KG1 (cell line): ENCODE measurements around the gene RYR2.

ENCODE experiments used
- DNase-seq: peaks from one replicate; lab custom pipeline; 2025; lab: John Stamatoyannopoulos, UW

The RYR2 gene

DNA sequence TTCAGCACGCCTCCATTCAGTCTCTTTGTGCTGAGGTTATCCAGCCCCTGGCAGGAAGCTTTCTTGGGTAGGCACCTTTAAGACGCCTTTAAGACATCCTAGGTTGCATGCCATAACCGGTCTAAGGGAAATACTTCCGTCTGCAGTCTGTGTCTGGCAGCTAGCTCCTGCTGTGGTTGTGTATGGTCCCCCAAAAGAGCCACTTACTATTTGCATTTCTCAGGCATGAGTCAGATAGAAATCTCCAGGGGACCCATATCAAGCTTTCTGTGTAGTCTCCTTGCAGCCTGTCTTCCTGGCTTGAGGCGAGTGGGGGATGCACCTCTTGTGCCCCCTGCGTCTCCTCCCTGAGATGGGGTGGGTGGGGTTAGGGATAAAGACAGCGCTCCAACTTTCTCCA, 10.0 kb upstream of the RYR2 start:
- no peak for DNase-seq

DNA sequence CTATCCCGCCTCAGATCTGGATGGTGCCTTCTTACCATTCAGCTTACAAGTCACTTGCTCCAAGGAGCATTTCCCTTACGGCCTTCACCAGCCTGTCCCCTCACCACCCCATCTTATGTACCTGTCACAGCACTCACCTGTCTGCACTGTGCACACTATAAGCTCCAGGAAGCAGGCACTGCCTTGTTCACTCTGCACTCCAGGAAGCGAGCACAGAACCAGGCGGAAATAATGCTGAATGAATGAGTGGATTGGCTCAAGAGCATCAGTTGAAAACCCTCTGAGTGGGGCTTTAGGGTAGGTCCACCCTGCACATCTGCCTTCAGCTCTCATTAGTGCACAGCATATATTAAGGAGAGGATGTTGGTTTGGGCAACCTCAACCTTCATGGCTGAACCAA, 8.9 kb upstream of the RYR2 start:
- no peak for DNase-seq

DNA sequence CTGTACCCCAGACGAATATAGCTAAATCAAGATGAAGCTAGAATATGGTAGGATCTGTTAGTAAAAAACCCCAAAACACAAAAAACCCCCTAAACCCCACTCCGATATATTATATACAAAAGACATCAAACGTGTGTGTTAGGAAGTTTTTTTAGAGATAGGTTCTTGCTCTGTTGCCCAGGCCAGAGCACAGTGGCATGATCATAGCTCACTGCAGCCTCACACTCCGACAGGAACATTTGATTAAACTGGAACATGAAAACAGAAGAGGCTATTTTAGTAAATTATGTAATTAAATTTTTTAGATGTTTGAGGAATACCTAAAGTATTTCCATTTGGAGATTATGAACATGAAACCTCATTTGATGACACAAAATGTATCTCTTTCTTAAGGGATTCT, 8.2 kb upstream of the RYR2 start:
- no peak for DNase-seq

DNA sequence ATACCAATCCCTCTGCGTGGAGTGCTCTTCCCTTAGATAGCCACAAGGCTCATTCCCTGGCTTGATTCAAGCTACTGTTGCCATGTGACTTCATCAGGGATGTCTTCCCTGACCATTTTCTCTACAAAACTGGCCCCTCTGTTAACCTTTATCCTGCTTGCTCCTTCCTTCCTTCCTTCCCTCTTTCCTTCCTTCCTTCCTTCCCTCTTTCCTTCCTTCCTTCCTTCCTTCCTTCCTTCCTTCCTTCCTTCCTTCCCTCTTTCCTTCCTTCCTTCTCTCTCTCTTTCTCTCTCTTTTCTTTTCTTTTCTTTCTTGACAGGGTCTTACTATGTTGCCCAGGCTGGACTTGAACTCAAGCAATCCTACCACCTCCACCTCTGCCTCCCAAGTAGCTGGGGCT, 6.2 kb upstream of the RYR2 start:
- no peak for DNase-seq

DNA sequence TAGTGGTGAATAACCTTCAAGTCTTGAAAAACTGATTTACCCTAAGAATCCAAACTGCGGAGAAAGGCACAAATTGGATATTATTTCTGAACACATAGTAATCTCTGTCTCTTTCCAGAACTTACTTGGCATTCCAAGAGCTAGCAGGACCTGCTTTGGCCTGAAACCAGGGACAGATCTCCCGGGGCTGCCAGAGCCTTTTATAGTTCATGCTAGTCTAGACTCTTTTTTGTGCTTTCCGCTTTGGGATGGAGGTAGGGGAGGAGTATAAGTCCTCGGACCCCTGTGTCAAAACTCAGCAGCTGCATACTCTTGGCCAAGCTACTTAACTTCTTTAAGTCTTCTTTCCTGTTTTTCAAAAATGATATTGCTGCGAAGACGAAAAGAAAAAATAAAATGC, 3.8 kb upstream of the RYR2 start:
- DNase-seq = no peak

DNA sequence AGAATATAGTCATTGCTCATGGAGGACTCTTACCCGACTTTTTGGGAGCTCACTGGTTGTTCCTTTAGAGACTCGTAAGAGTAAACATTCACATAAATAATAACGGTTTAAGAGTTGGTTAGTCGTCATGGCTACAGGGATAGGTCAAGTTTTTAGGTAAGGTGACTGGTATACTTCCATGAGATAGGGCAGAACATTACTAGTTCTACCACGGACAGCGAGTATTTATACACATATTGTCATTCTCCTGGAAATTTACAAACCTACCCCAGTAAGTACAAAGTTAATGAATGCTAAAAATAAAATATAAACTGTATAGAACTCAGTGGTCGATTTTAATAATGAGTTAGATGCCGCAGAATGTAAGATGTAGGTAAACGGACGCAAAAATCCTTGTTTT, 1.2 kb upstream of the RYR2 start:
- no peak for DNase-seq

DNA sequence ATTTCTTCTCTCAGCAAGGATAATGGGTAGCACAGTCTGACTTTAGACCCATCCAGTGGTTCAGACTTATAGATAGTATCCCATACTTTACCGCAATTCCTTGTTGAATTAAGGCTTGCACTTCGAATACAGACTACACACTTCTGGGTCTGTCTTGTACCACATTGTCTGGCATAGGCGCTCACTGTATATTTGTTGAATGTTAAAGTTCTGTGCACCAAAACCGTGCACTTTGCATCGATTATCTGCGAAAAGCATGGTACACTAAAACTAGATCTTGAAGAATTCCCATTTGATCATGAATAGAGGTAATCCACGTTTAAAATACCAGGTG, 556 bp upstream of the RYR2 start:
- DNase-seq = no peak

DNA sequence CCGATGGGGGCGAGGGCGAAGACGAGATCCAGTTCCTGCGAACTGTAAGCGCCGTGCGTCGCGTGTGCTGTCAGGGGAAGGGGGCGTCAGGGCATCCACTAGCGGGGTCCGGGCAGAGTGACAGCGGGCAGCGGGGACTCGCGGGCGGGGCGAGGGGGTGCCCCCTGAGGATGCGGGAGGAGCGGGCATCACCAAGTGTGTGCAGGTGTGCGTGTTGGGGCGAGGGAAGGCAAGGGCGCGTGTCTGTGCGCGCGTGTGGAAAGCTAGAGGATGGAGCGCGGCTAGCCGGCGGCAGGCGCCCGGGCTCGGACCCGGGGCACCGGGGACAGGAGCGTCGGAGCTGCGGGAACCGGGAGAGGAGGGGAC, 525 bp downstream of the RYR2 start:
- no peak for DNase-seq

DNA sequence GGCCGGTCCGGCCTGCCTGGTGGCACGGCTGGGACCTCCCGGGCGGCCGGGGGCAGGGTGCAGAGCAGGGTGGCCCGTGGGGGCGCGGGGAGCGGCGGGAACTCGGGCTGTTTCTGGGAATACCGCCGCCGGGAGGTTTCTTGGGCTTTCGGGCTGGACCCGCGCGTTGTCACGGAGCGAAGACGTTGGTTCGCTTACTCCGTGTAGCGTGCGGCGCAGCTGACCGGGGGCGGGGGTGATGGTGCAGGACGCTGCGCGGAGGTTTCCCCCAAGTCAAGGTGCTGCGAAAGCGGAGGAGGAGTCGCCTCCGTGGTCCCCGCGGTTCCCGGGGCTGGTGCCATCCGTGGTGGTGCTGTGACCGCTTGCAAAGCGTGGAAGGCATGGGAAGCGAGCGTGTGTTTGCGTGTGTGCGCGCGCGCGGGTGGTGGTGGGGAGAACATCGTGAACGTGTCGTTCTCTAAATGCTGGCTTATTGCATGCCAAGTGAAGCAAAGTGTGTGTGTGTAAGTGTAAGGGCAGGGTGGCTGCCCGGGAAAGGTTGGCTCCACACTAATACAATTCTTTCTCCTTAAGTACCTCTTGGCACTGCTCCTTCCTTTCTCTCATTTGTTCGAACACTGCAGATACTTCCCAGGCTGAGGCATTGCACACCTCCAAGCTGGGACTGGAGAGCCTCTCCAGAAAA, 1.1 kb downstream of the RYR2 start:
- DNase-seq = no peak

DNA sequence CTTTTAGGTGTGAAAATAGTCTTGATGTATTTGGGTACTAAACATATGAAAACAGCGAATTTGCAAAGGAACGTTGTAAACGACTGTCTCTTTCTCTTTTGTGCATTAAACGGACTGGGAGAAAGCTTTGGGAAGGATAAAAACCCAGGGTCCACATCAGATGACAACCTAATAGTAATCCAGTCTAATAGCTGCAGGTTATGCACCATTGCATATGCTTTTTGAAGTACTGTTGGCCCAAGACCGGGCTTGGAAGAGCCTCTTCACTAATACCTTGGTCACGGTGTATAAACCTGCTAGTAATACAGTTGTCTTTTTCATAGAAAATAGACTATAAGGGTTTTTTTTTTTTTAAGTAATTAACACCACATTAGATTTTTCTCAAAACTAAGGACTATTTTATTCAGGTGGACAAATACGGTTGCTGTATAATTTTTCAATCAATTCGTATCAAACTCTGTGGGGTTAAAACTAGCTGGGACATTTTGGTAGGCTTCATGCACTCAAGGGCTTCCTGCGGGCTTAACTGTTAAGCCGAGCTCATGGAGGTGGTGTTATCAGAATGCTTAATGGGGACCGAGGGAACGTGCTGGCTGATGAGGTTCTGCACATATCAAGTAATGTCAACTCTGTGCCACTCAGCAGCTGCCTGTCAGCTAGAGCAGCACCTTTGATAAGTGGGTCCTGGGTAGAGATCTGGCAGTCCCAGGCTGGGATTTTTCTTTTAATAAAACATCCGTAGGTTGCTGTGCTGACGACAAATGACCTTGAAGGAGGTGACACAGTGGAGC, 2.1 kb downstream of the RYR2 start:
- DNase-seq = no peak

DNA sequence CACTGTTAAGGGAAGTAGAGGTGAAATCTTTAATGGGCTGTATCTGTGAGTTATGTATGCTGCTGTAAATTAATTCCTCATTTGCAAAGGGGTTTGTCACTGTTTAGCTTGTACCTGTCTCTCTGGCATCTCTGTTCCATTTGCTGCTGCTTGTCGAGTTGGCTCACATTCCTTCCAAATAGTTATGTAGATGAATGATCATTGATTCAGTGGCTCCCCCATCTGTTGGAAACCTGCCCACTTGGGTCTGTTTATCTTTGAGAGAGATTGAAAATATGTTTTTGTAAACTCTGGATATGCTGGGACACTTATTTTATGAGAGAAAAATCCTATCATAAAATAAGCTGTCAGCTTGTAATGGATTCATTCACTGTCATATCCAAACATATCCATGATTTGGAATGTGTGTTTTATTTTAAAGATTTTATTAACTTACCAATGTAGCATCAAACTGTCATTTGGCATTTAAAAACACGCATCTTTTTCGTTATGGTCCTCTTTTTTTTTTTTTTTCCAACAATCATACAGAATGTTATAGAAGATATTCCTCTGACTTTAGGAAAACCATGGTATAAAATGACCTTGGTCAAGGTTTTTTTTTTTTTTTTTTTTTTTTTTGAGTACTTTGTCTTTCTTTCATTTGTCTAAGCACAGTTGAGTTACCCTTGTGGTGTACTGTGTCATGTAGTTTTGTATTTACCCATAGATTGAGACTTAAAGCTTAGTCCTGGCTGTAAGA, 3.5 kb downstream of the RYR2 start:
- no peak for DNase-seq

DNA sequence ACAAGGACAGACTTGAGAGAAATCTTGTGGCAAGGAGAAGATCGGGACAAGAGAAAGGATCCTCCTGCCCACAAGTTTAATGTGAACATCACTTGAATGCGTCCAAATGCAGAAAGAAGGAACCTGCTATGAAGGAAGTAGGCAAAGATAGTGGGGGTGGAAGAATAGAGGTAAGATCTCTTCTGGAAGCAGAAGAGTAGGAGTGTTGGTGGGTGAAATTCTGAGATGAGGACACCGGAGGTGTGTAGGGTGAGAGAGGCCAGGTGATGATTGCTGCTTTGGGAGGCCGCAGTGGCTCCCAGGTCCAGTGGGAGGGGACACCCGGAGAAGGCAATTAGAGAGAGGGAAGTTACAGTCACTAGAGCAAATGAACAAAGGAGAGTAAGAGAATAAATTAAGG, 6.8 kb downstream of the RYR2 start:
- DNase-seq = no peak

DNA sequence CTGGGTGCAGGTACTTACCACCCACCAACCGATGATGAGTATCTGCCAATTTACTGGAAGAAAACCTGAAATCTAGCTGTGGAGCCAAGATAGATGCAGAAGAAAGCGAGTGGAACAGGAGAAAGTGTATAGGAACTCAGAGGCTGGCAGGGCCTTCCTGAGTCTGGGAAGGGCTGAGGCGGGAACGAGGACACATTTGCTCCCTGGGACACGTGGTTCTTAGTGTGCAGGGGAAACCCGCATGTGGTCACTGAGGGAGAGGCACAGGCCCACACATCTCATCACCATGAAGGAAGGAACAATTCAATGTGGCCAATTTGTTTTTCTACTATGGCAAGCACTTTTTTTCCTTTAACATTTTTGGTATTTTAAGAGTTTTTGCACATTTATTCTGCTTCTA, 8.2 kb downstream of the RYR2 start:
- DNase-seq = no peak

DNA sequence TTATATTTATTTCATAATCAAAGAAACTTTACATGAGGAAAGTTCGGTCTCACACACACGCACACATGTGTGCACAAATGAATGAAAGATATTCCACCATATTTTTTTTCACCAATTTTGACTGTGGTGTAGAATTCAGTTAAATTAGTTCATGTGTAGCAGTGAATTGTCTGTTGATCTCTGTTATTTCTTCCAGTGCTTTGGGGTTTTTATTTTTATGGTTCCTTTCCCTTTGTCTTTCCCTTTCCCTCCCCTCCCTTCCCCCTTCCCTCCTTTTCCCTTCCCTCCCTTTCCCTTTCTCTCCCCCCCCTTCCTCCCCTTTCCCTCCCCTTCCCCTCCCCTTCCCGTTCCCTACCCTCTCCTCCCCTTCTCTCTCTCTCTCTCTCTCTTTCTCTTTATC, 8.9 kb downstream of the RYR2 start:
- no peak for DNase-seq

DNA sequence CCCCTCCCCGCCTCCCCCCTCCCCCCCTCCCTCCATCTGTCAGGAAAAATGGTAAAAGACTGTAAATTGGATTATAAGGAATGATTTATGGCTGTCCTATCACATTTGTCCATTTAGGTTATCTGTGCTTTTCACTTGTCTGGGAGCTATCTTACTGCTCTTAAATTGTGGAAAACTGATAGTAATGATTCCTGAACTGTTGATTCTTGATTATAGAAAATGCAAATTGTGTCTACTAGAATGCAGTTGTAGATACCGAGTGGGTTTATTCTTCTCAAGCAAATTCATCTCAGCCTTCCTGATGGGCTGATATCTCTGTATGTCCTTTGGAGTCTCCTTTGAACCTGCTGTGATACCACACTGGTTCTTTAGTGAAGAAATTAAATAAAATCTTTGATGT, 12.3 kb downstream of the RYR2 start:
- no peak for DNase-seq

DNA sequence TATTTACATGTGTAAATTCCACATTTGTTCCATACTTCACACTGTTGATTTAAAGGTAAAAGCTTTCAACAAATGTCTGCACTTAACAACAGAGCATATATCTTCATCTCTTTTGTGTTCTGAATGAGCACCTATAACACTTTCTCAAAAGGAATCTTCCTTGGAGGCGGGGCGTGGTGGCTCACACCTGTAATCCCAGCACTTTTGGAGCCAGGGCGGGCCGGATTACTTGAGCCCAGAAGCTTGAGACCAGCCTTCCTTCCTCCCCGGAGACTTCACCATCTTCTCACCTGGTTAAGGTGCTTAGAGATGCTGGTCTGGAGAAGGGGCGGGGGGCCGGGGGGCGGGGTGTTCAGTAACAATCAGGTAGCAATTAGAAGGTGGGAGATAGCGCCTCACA, 16.5 kb downstream of the RYR2 start:
- DNase-seq = no peak

DNA sequence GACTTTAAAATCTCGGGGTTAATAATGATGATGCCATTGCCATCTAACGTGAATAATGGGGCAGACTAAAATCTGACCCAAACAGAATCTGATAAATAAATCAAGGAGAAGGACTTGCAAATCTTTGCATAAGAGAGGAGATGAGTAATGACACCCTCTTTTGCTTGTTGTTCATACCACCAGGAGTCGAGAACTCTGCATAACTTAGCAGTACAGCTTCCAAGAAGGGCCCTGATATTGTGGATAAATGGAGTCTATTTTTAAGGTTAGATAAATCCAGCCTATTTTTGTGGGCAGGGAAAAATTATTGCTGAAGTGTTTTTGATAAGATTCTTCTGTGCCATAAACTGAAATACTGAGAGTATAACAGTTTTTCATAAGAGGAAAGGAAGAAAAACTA, 17.3 kb downstream of the RYR2 start:
- no peak for DNase-seq

DNA sequence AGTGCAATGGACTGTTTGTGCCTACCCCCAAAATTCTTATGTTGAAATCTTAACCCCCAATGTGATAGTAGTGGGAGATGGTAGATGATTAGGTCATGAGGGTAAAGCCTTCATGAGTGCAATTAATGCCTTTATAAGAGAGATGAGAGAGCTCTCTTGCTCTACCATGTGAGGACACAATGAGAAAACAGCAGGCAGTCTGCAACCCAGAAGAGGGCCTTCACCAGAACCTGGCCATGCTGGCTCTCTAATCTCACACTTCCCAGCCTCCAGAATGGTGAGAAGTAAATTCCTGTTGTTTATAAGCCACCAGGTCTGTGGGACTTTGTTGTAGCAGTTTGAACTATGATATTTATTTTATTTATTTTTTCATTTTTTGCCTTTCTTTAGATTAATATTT, 21.0 kb downstream of the RYR2 start:
- DNase-seq = no peak

DNA sequence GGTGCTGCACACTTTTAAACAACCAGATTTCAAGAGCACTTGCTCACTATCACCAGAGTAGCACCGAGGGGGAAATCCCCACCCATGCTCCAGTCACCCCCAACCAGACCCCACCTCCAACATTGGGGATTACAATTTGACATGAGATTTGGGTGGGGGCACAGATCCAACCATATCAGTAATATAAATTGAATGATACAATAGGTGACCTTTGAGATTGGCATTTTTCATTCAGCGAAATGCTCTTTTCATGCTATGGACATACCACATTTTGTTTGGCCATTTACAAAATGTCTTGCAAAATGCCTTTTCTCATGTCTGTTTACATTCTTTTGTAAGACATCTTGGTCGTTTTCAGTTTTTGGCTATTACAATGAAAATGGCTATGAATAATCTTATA, 23.9 kb downstream of the RYR2 start:
- DNase-seq = no peak

DNA sequence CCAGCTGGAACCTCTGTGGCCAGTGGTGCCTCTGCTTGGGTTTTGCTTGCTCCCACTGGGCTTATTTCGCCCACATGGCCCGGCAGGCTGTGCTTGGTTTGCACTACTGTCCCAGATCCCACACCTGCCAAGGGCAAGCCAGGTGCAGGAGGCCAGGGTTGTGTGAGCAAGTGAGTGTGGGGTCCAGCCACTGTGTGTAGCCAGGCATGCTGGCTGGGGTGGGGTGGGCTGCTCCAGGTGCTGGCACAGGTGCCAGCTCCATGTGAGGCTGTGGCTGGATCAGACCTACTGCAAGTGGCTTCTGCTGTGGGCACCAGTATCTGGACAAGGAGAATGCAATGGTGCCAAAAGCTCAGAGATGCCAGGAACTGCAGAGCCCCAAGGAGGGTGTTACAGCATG, 28.5 kb downstream of the RYR2 start:
- DNase-seq = no peak

DNA sequence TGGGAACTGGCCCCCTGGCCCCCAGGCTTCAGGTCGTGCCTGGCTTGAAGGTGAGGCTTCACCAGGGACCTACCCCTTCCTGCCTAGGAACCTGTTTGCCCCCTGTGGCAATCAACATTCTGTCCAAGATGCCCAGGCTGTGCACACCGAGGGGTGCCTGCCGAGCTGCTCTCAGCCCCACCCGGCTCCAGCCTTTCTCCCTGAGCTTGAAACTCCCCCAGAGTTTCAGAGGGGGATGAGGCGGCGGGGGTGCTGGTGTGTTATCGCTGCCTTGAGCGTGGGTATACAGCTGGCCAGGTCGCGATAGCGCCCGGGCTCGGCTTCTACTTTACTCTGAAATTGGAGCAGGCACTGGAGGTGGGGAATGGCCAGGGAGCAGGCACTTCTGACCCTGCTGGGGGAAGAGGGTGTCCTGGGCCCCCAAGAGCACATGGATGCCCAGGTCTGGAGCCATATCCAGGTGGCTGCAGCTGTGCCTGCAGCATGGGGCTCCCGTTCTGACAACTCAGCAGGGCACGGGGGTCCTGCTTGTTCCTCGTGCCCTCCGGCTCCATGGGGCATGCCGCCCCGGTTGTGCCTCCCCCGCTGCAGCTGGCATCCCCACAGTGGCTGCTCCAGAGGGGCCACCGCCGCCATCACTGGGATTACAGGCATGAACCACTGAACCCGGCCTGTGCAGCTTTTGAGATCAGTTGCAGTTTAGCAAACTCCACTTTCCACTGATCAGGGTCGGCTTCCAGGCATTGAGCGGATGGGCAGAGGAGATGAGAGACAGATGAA, 29.8 kb downstream of the RYR2 start:
- DNase-seq = no peak

DNA sequence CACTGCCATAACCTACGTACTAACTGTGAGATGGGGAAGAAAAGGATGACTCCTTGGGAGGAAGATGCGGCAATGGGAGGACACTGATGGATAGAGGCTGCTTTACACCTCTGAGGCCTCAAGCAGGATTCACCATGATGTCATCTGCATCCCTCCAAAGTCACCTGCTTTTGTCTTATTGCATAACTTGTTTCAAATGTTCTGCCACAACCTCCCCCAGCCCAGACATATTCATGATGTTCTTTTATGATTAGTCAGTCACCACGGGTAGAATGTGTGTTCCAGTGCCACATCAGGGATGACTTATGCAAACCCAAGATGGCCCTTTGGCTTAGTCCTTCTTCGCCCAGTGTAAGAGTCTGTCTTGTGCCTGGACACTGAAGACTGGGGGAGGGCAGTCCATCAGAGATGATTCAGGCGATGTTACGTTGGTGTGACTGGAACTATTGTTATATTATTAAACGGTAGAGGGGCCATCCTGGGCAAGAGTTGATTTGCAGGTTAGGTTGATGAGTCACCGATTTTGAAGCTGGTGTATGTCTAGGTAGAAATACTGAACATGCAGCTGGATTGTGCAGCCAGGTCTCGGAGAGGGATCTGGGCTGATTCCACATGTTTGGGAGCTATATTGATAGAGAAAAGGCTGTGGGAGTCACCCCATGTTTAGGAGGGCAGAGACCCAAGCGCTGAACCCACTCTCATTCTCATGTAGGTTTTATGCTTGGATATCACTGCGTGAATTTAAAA, 32.6 kb downstream of the RYR2 start:
- DNase-seq = no peak
